GM21447 (cell line): ENCODE measurements around the gene ARTN.

Experiments used
- ATAC-seq: cut with Tn5 transposase; IDR thresholded peaks from one replicate; pipeline ENCODE4 v1.9.1; 2021; ENCODE audit not compliant: unreplicated experiment

The ARTN gene

DNA sequence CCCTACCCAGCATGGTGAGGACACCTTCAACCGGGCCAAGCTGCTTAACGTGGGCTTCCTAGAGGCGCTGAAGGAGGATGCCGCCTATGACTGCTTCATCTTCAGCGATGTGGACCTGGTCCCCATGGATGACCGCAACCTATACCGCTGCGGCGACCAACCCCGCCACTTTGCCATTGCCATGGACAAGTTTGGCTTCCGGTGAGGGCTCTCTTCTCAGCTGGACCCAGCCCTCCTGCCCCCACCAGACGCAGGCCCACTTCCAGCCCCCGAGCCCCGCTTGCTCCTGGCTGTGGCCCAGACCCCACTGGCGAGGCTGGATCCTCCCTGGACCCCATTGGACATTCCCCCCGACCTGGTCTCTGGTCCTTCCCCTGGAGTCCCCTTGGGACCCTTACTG lies 51.3 kb downstream of the ARTN start:
- ATAC-seq, result no peak

GRCh38 chr1:43985984-43986595 lies 52.5 kb downstream of the ARTN start:
- ATAC-seq, result no peak

DNA sequence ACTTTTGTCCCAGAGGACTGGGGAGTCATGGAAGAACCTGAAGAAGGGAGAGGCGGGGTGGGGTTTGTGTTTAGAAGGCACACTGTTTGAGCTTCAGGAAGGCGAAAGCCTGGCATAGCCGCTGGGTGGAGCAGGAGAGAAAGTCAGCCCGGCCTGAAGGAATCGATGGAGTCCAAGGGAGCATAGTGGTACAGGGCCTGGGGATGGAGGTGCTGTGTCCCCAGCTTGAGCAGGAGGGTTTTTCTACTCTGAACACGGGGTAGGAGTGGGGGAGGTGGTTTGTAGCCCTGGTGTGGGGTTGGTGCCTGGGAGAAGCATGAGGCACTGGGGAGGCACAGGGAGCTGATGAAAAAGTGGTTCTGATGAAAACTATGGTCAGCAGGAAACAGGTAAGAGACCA lies 53.1 kb downstream of the ARTN start:
- ATAC-seq, result no peak
